ENCODE data around the gene WFDC10A. TPM values are rescaled to one million over a fixed set of nuclear protein-coding genes. Genes with fewer than 3 reads are reported as not detected.
"Not testable (repeated sequence)": the region's sequence is repeated elsewhere in the genome, so short reads cannot be mapped to it uniquely, and the experiment has no call there.

WFDC10A gene
- total RNA-seq, 2 donors from 2014 or later, result not detected

GRCh38 chr20:45621593-45621992 is 7.9 kb upstream of the WFDC10A start:
- Mint-ChIP-seq H3K27me3 (peaks cover 32 to 36% of the 10 kb centered on the region in 2 donors), H3K4me3 (no peak overlapping the region), H3K9me3 (no peaks in the 10 kb centered on the region), H3K4me1 (ENCODE audit: low read depth in 2 of 2) (no peaks in the 10 kb centered on the region), H3K27ac (no peak overlapping the region), H3K36me3 (peaks cover 5% of the 10 kb centered on the region)
- DNase-seq (ENCODE audit: low spot score) (no peak), ATAC-seq (no peak)

- Mint-ChIP-seq H3K9me3 (no peaks in the 10 kb centered on the region), H3K27me3 (peaks cover 27 to 53% of the 10 kb centered on the region in 2 donors), H3K27ac (no peak overlapping the region)
These were observed 3.0 kb upstream of the WFDC10A start for GRCh38 chr20:45626540-45626939.

GRCh38 chr20:45630371-45630770 is 832 bp downstream of the WFDC10A start:
- Mint-ChIP-seq H3K4me3 (no peak overlapping the region), H3K27me3 (peaks cover 21 to 57% of the 10 kb centered on the region in 2 donors), H3K4me1 (ENCODE audit: low read depth in 2 of 2) (no peaks in the 10 kb centered on the region), H3K9me3 (no peaks in the 10 kb centered on the region), H3K36me3 (no peaks in the 10 kb centered on the region), H3K27ac (no peak overlapping the region)
- no peak for DNase-seq (ENCODE audit: low spot score)
- ATAC-seq, result no peak

More at GRCh38 chr20:45626540-45626939, 3.0 kb upstream of the WFDC10A start:
- no peaks in the 10 kb centered on the region for H3K36me3 Mint-ChIP-seq
- ATAC-seq, result no peak
- DNase-seq (ENCODE audit: low spot score), result no peak
- H3K4me3 Mint-ChIP-seq, result no peak overlapping the region
- no peaks in the 10 kb centered on the region for H3K4me1 Mint-ChIP-seq (ENCODE audit: low read depth in 2 of 2)

- no peak for ATAC-seq
- Mint-ChIP-seq H3K9me3 (no peaks in the 10 kb centered on the region), H3K27me3 (peaks cover 19 to 55% of the 10 kb centered on the region in 2 donors), H3K4me1 (ENCODE audit: low read depth in 2 of 2) (no peaks in the 10 kb centered on the region), H3K36me3 (no peaks in the 10 kb centered on the region), H3K27ac (no peak within 1 kb of the TSS), H3K4me3 (no peak within 1 kb of the TSS)
- no peak for DNase-seq (ENCODE audit: low spot score)
These were observed 1.6 kb downstream of the WFDC10A start, which contains the start of gene WFDC9 for GRCh38 chr20:45631184-45631583. TSS of gene WFDC9 (minus strand) at chr20:45631284. CDS start at chr20:45610181, 21,103 bp downstream.

- H3K9me3 Mint-ChIP-seq, result no peaks in the 10 kb centered on the region
- H3K27me3 Mint-ChIP-seq, result peaks cover 18 to 39% of the 10 kb centered on the region in 2 donors
- ATAC-seq (no peak), DNase-seq (ENCODE audit: low spot score) (no peak)
- no peaks in the 10 kb centered on the region for H3K36me3 Mint-ChIP-seq
- no peaks in the 10 kb centered on the region for H3K4me1 Mint-ChIP-seq (ENCODE audit: low read depth in 2 of 2)
- no peak overlapping the region for H3K4me3 Mint-ChIP-seq
- H3K27ac Mint-ChIP-seq, result no peak overlapping the region
These were observed 7.0 kb downstream of the WFDC10A start for GRCh38 chr20:45636513-45636912.

- Mint-ChIP-seq H3K27ac (no peak overlapping the region), H3K4me1 (ENCODE audit: low read depth in 2 of 2) (no peaks in the 10 kb centered on the region), H3K4me3 (no peak overlapping the region), H3K27me3 (peaks cover 16 to 36% of the 10 kb centered on the region in 2 donors), H3K9me3 (no peaks in the 10 kb centered on the region), H3K36me3 (no peaks in the 10 kb centered on the region)
- DNase-seq (ENCODE audit: low spot score), result no peak
- no peak for ATAC-seq
These were observed 10.1 kb downstream of the WFDC10A start for GRCh38 chr20:45639687-45640086.

- not testable (repeated sequence) for H3K4me1 Mint-ChIP-seq (ENCODE audit: low read depth in 2 of 2); ATAC-seq; H3K27ac Mint-ChIP-seq
These were observed 11.5 kb downstream of the WFDC10A start for GRCh38 chr20:45641076-45641475.

GRCh38 chr20:45645869-45646268 is 16.3 kb downstream of the WFDC10A start:
- peaks cover 8 to 19% of the 10 kb centered on the region in 2 donors for H3K27me3 Mint-ChIP-seq
- not testable (repeated sequence) for DNase-seq (ENCODE audit: low spot score)

More at GRCh38 chr20:45641076-45641475, 11.5 kb downstream of the WFDC10A start:
- not testable (repeated sequence) for H3K4me3 Mint-ChIP-seq; H3K9me3 Mint-ChIP-seq; H3K36me3 Mint-ChIP-seq; DNase-seq (ENCODE audit: low spot score)
- H3K27me3 Mint-ChIP-seq, result peaks cover 17 to 38% of the 10 kb centered on the region in 2 donors

GRCh38 chr20:45646875-45647274 is 17.3 kb downstream of the WFDC10A start:
- no peaks in the 10 kb centered on the region for H3K9me3 Mint-ChIP-seq
- H3K4me1 Mint-ChIP-seq (ENCODE audit: low read depth in 2 of 2), result no peaks in the 10 kb centered on the region
- H3K36me3 Mint-ChIP-seq, result no peaks in the 10 kb centered on the region
- peaks cover 8 to 19% of the 10 kb centered on the region in 2 donors for H3K27me3 Mint-ChIP-seq
- no peak overlapping the region for H3K27ac Mint-ChIP-seq
- H3K4me3 Mint-ChIP-seq, result no peak overlapping the region
- ATAC-seq (peak in 1 of 2 donors; percentile 15), DNase-seq (ENCODE audit: low spot score) (no peak)

More at GRCh38 chr20:45645869-45646268, 16.3 kb downstream of the WFDC10A start:
- H3K27ac Mint-ChIP-seq; H3K36me3 Mint-ChIP-seq; H3K4me3 Mint-ChIP-seq; H3K9me3 Mint-ChIP-seq; H3K4me1 Mint-ChIP-seq (ENCODE audit: low read depth in 2 of 2); ATAC-seq: not testable (repeated sequence)

GRCh38 chr20:45647441-45648050 is 18.0 kb downstream of the WFDC10A start:
- H3K27ac Mint-ChIP-seq, result no peak overlapping the region
- ATAC-seq (peak; percentile 53), DNase-seq (ENCODE audit: low spot score) (no peak)
- no peaks in the 10 kb centered on the region for H3K4me1 Mint-ChIP-seq (ENCODE audit: low read depth in 2 of 2)
- H3K9me3 Mint-ChIP-seq, result no peaks in the 10 kb centered on the region
- H3K36me3 Mint-ChIP-seq, result no peaks in the 10 kb centered on the region
- H3K4me3 Mint-ChIP-seq, result no peak overlapping the region
- peaks cover 12 to 21% of the 10 kb centered on the region in 2 donors for H3K27me3 Mint-ChIP-seq

GRCh38 chr20:45649312-45649863 is 19.8 kb downstream of the WFDC10A start:
- no peak overlapping the region for H3K27ac Mint-ChIP-seq
- no peak overlapping the region for H3K4me3 Mint-ChIP-seq
- H3K4me1 Mint-ChIP-seq (ENCODE audit: low read depth in 2 of 2), result no peaks in the 10 kb centered on the region
- DNase-seq (ENCODE audit: low spot score) (no peak), ATAC-seq (no peak)
- no peaks in the 10 kb centered on the region for H3K9me3 Mint-ChIP-seq
- H3K27me3 Mint-ChIP-seq, result peaks cover 16 to 25% of the 10 kb centered on the region in 2 donors
- no peaks in the 10 kb centered on the region for H3K36me3 Mint-ChIP-seq

GRCh38 chr20:45651726-45652125 is 22.2 kb downstream of the WFDC10A start:
- H3K27ac Mint-ChIP-seq; H3K9me3 Mint-ChIP-seq; ATAC-seq; H3K36me3 Mint-ChIP-seq; H3K4me3 Mint-ChIP-seq; DNase-seq (ENCODE audit: low spot score); H3K4me1 Mint-ChIP-seq (ENCODE audit: low read depth in 2 of 2): not testable (repeated sequence)
- peaks cover 15 to 24% of the 10 kb centered on the region in 2 donors for H3K27me3 Mint-ChIP-seq

GRCh38 chr20:45657038-45657437 is 27.5 kb downstream of the WFDC10A start:
- H3K36me3 Mint-ChIP-seq, ATAC-seq: not testable (repeated sequence)

GRCh38 chr20:45670139-45670538 is 40.6 kb downstream of the WFDC10A start, which contains the start of gene WFDC11:
TSS of gene WFDC11 (minus strand) at chr20:45670239. CDS start at chr20:45650600, 19,639 bp downstream.
- no peaks in the 10 kb centered on the region for H3K4me1 Mint-ChIP-seq (ENCODE audit: low read depth in 2 of 2)
- H3K27ac Mint-ChIP-seq, result no peak within 1 kb of the TSS

More at GRCh38 chr20:45657038-45657437, 27.5 kb downstream of the WFDC10A start:
- H3K27me3 Mint-ChIP-seq, result peaks cover 15 to 24% of the 10 kb centered on the region in 2 donors
- H3K9me3 Mint-ChIP-seq; H3K4me3 Mint-ChIP-seq; H3K27ac Mint-ChIP-seq; DNase-seq (ENCODE audit: low spot score); H3K4me1 Mint-ChIP-seq (ENCODE audit: low read depth in 2 of 2): not testable (repeated sequence)

More at GRCh38 chr20:45670139-45670538, 40.6 kb downstream of the WFDC10A start, which contains the start of gene WFDC11:
- no peak for ATAC-seq
- H3K9me3 Mint-ChIP-seq, result no peaks in the 10 kb centered on the region
- peaks cover 20 to 54% of the 10 kb centered on the region in 2 donors for H3K27me3 Mint-ChIP-seq
- H3K4me3 Mint-ChIP-seq, result no peak within 1 kb of the TSS
- DNase-seq (ENCODE audit: low spot score), result no peak
- peaks cover 1% of the 10 kb centered on the region for H3K36me3 Mint-ChIP-seq

All from natural killer cell treated with Interleukin-12 subunit alpha and Interleukin-12 subunit beta and Interleukin-15 and Interleukin-18, amount 100 ng/mL, for 72 hours (primary cell).